Effector memory CD4-positive, alpha-beta T cell (primary cell): ENCODE results near the gene C2orf42.
"Not testable (repeated sequence)": the region's sequence is repeated elsewhere in the genome, so short reads cannot be mapped to it uniquely, and the experiment has no call there.

Experiments
- DNase-seq, 3 donors: peaks; one replicate each; pipeline ENCODE4 v3.0.0-alpha.2; 2020
- H3K27ac ChIP-seq: 2 replicates; pipeline ENCODE4 v1.7.0; 2013; ENCODE audit warnings: mild to moderate bottlenecking, low read length, moderate library complexity; ENCODE audit not compliant: insufficient read depth, poor library complexity, severe bottlenecking
- H3K27me3 ChIP-seq: replicated peaks from 2 replicates; pipeline ENCODE4 v1.7.0; 2013; ENCODE audit warnings: mild to moderate bottlenecking, low read length; ENCODE audit not compliant: insufficient read depth, control insufficient read depth, poor library complexity, severe bottlenecking
- H3K36me3 ChIP-seq: 2 replicates; pipeline ENCODE4 v1.7.0; 2013; ENCODE audit warnings: mild to moderate bottlenecking, low read length, moderate library complexity; ENCODE audit not compliant: control insufficient read depth, insufficient read depth
- H3K4me1 ChIP-seq: 2 replicates; pipeline ENCODE4 v1.7.0; 2013; ENCODE audit warnings: low read length, mild to moderate bottlenecking; ENCODE audit not compliant: control insufficient read depth, insufficient read depth, poor library complexity, severe bottlenecking
- H3K4me3 ChIP-seq: 2 replicates; pipeline ENCODE4 v1.7.0; 2013; ENCODE audit warnings: low read length, low read depth, mild to moderate bottlenecking; ENCODE audit not compliant: insufficient read depth, poor library complexity, severe bottlenecking
- H3K9me3 ChIP-seq: 2 replicates; pipeline ENCODE4 v1.7.0; 2013; ENCODE audit warnings: mild to moderate bottlenecking, low read length, moderate library complexity; ENCODE audit not compliant: control insufficient read depth

The C2orf42 gene

DNA sequence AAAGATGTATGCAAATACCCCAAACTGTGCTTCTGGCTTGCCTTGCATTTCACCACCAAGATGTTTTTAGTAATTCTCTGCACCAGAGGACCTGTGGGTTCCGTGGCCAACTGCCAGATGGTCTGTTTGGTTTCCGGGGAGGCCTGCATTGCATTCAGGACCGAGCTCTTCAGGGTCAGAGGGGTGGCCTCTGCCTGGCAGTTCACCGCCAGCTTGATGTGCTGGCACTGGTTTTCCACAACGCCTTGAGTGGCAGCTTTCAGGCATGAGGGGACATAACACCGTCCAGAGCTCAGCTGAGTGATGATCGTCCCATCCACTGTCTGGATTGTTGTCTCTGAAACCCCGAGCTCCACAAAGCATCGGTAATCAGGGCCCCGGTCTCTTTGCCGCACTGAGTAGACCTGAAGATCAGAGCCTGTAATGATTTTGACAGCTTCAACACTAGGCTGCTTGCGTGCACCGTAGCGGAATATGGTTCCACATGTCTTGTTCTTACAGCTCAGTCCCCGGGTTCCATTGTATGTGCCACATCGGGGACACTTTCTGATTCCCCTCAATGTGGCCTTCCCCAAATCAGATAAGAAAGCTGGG is 9.4 kb downstream of the C2orf42 start:
- no peak overlapping the region for H3K27ac ChIP-seq
- H3K9me3 ChIP-seq = no peaks in the 10 kb centered on the region
- H3K4me3 ChIP-seq = no peak overlapping the region
- H3K36me3 ChIP-seq = peaks cover 10% of the 10 kb centered on the region
- H3K4me1 ChIP-seq = no peaks in the 10 kb centered on the region
- DNase-seq = no peak
- H3K27me3 ChIP-seq = no peaks in the 10 kb centered on the region

- DNase-seq = no peak
These were observed 17.3 kb downstream of the C2orf42 start for GRCh38 chr2:70173520-70173919.

GRCh38 chr2:70169654-70170245 is 21.1 kb downstream of the C2orf42 start:
- not testable (repeated sequence) for H3K4me1 ChIP-seq, H3K27me3 ChIP-seq, H3K4me3 ChIP-seq, DNase-seq, H3K27ac ChIP-seq, H3K9me3 ChIP-seq
- peaks cover 19% of the 10 kb centered on the region for H3K36me3 ChIP-seq

More at GRCh38 chr2:70173520-70173919, 17.3 kb downstream of the C2orf42 start:
- Histone ChIP-seq H3K27me3 (no peaks in the 10 kb centered on the region), H3K27ac (no peak overlapping the region), H3K9me3 (no peaks in the 10 kb centered on the region), H3K36me3 (peaks cover 13% of the 10 kb centered on the region), H3K4me1 (no peaks in the 10 kb centered on the region), H3K4me3 (no peak overlapping the region)

- no peaks in the 10 kb centered on the region for H3K9me3 ChIP-seq
- no peak overlapping the region for H3K27ac ChIP-seq
- H3K27me3 ChIP-seq = no peaks in the 10 kb centered on the region
- no peak for DNase-seq
- no peak overlapping the region for H3K4me3 ChIP-seq
- H3K4me1 ChIP-seq = no peaks in the 10 kb centered on the region
- H3K36me3 ChIP-seq = peaks cover 10% of the 10 kb centered on the region
These were observed 29.7 kb downstream of the C2orf42 start for GRCh38 chr2:70161069-70161534.

DNA sequence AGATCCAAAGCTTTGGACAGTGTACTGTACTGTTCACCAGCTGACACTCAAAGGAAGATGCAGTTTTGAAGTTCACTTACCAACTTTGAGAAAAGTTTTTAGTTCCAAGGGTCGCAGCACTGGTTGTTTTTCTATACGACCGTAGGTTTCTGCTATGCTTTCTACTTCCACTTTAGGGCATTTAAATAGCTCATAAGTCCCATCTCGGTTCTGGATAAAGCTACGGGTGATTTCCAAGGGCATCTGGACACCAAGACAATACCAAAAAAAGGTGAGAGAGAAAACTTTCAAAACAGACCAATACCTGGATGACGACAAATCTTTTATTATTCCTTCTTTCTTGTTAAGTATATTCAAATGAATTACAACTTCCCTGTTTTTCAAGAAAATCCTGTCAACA is 30.3 kb downstream of the C2orf42 start:
- no peak for DNase-seq
- Histone ChIP-seq H3K27ac (no peak overlapping the region), H3K4me3 (no peak overlapping the region), H3K36me3 (peaks cover 8% of the 10 kb centered on the region), H3K4me1 (no peaks in the 10 kb centered on the region), H3K27me3 (no peaks in the 10 kb centered on the region), H3K9me3 (no peaks in the 10 kb centered on the region)

- H3K4me3 ChIP-seq, H3K27ac ChIP-seq, H3K27me3 ChIP-seq, H3K9me3 ChIP-seq, DNase-seq, H3K4me1 ChIP-seq: not testable (repeated sequence)
- H3K36me3 ChIP-seq = peaks cover 15% of the 10 kb centered on the region
These were observed 41.6 kb downstream of the C2orf42 start for GRCh38 chr2:70149130-70149686.

DNA sequence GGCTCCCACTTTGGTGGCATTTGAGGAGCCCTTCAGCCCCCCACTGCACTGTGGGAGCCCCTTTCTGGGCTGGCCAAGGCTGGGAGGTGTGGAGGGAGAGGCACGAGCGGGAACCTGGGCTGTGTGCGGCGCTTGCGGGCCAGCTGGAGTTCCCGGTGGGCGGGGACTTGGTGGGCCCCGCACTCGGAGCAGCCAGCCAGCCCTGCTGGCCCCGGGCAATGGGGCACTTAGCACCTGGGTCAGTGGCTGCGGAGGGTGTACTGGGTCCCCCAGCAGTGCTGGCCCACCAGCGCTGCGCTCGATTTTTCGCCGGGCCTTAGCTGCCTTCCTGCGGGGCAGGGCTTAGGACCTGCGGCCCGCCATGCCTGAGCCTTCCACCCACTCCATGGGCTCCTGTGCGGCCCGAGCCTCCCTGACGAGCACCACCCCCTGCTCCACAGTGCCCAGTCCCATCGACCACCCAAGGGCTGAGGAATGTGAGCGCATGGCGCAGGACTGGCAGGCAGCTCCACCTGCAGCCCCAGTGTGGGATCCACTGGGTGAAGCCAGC is 42.5 kb downstream of the C2orf42 start:
- H3K4me3 ChIP-seq, H3K4me1 ChIP-seq, H3K9me3 ChIP-seq, H3K27ac ChIP-seq, DNase-seq, H3K27me3 ChIP-seq: not testable (repeated sequence)
- peaks cover 15% of the 10 kb centered on the region for H3K36me3 ChIP-seq

DNA sequence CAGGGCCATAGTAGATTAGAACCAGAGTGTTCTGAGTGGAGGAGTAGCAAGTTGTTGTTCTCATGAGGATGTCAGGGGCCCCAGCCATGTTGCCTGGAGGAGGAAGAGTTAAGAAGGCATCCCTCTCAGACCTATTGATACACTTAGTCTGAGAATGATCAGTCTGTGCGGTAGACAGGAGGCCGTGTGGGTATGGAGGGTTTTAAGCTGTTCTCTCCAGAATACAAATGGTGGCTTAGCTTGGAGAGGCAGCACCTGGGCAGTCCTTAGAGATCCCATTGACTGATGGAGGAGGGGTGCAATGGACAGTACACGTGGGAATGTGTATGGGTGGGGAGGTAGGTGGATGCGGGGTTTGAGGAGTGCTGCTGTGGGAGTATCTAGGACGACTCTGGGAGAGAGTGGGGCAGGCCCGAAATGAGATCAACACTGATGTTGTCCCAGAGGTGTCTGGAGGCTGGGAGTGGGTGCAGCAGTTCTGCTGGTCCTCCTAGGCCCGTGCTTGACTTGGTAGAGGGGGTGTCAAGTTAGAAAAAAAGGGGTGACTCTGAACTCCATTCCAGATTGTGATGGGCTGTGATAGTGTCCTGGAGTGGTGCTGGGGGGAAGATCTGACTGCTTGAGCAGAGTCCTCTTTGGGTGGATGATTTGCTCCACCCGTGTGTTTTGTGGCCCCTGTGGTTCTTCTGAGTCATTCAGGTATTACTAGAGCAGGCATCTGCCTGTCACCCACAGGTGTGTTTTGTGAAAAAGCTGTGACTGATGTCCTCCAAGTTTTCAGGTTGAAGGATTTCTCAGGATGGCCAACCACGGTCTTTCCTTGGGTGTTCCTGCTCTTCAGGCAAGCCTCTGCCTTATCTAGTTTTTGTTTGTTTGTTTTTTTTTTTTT is 44.7 kb downstream of the C2orf42 start:
- Histone ChIP-seq H3K27me3 (no peaks in the 10 kb centered on the region), H3K4me1 (peaks cover 17% of the 10 kb centered on the region), H3K36me3 (peaks cover 9% of the 10 kb centered on the region), H3K4me3 (no peak overlapping the region), H3K27ac (no peak overlapping the region), H3K9me3 (no peaks in the 10 kb centered on the region)
- DNase-seq = no peak

- no peak for DNase-seq
- Histone ChIP-seq H3K27ac (peak overlapping the region; percentile 5), H3K36me3 (peaks cover 3% of the 10 kb centered on the region), H3K4me3 (no peak overlapping the region), H3K9me3 (no peaks in the 10 kb centered on the region), H3K4me1 (peaks cover 21% of the 10 kb centered on the region), H3K27me3 (no peaks in the 10 kb centered on the region)
These were observed 45.7 kb downstream of the C2orf42 start for GRCh38 chr2:70145144-70145490.
